GM19099 (cell line): ENCODE results near the gene ZBTB21.

Experiments used
- POLR2A ChIP-seq: IDR thresholded peaks from 3 replicates; pipeline ENCODE4 v1.6.1; 2011; ENCODE audit warnings: low read depth; ENCODE audit not compliant: insufficient read length; ENCODE audit errors: extremely low read depth

The ZBTB21 gene

GRCh38 chr21:41973861-41974751 is 36.1 kb downstream of the ZBTB21 start:
- no peak for TF ChIP-seq POLR2A

GRCh38 chr21:41973427-41973831 is 36.7 kb downstream of the ZBTB21 start:
- TF ChIP-seq POLR2A: no peak

- no peak for TF ChIP-seq POLR2A
Observed at GRCh38 chr21:41972511-41973205, 37.5 kb downstream of the ZBTB21 start.

GRCh38 chr21:41971891-41972290 is 38.3 kb downstream of the ZBTB21 start:
- TF ChIP-seq POLR2A: no peak

GRCh38 chr21:41970751-41971653 is 39.2 kb downstream of the ZBTB21 start:
- no peak for TF ChIP-seq POLR2A

GRCh38 chr21:41970106-41970391 is 40.1 kb downstream of the ZBTB21 start:
- TF ChIP-seq POLR2A: no peak

GRCh38 chr21:41967708-41968107 is 42.5 kb downstream of the ZBTB21 start:
- TF ChIP-seq POLR2A: no peak

GRCh38 chr21:41966872-41967621 is 43.1 kb downstream of the ZBTB21 start:
- no peak for TF ChIP-seq POLR2A

GRCh38 chr21:41966041-41966833 is 43.9 kb downstream of the ZBTB21 start:
- TF ChIP-seq POLR2A: no peak

GRCh38 chr21:41965461-41966013 is 44.6 kb downstream of the ZBTB21 start:
- TF ChIP-seq POLR2A: no peak

GRCh38 chr21:41965045-41965444 is 45.1 kb downstream of the ZBTB21 start:
- no peak for TF ChIP-seq POLR2A

GRCh38 chr21:41964171-41964570 is 46.0 kb downstream of the ZBTB21 start:
- no peak for TF ChIP-seq POLR2A

GRCh38 chr21:41962425-41962966 is 47.7 kb downstream of the ZBTB21 start:
- no peak for TF ChIP-seq POLR2A
